ENCODE data around the gene GABPB1. TPM values are rescaled to one million over a fixed set of nuclear protein-coding genes. Genes with fewer than 3 reads are reported as not detected.

The GABPB1 gene
- total RNA-seq, 1 donor from 2014 or later: 77.7 TPM

- Histone ChIP-seq H3K36me3 (peaks cover 3% of the 10 kb centered on the region), H3K4me1 (no peaks in the 10 kb centered on the region), H3K79me2 (ENCODE audit: low read depth) (peaks cover 29% of the 10 kb centered on the region), H3K9ac (no peak overlapping the region), H3K4me3 (no peak overlapping the region), H3K27ac (no peak overlapping the region), H3F3A (ENCODE audit: low read depth) (peaks cover 12% of the 10 kb centered on the region), H4K20me1 (ENCODE audit: low read depth) (peaks cover 3% of the 10 kb centered on the region), H3K9me3 (ENCODE audit: low read depth) (no peaks in the 10 kb centered on the region), H2AFZ (replicated peaks) (no peak overlapping the region), H3K4me2 (no peak overlapping the region), H3K27me3 (no peaks in the 10 kb centered on the region)
- no peak for DNase-seq (ENCODE audit: low spot score)
- no peak overlapping the region for H3K4me3 Mint-ChIP-seq
- TF ChIP-seq EZH2 (IDR thresholded peaks at IDR 0.05) (no peak), CTCF (IDR thresholded peaks at IDR 0.05) (no peak), EZH2phosphoT487 (IDR thresholded peaks at IDR 0.05) (no peak)
- H3K27ac Mint-ChIP-seq: no peak overlapping the region
- H3K4me1 Mint-ChIP-seq: no peaks in the 10 kb centered on the region
- peaks cover 30% of the 10 kb centered on the region for H3K36me3 Mint-ChIP-seq
- no peaks in the 10 kb centered on the region for H3K9me3 Mint-ChIP-seq
- H3K27me3 Mint-ChIP-seq (ENCODE audit: insufficient read depth, low read depth): peaks cover 2% of the 10 kb centered on the region
Measured at GRCh38 chr15:50363612-50364011, 8.6 kb upstream of the GABPB1 start.

GRCh38 chr15:50361756-50362155, 6.8 kb upstream of the GABPB1 start:
- Mint-ChIP-seq H3K27me3 (ENCODE audit: insufficient read depth, low read depth) (peaks cover 2% of the 10 kb centered on the region), H3K36me3 (peaks cover 36% of the 10 kb centered on the region), H3K9me3 (no peaks in the 10 kb centered on the region), H3K4me1 (peaks cover 8% of the 10 kb centered on the region), H3K4me3 (no peak overlapping the region), H3K27ac (no peak overlapping the region)
- Histone ChIP-seq H3K27me3 (no peaks in the 10 kb centered on the region), H3K9me3 (ENCODE audit: low read depth) (no peaks in the 10 kb centered on the region), H2AFZ (replicated peaks) (no peak overlapping the region), H3K4me2 (no peak overlapping the region), H3F3A (ENCODE audit: low read depth) (peaks cover 16% of the 10 kb centered on the region), H3K4me3 (no peak overlapping the region), H3K27ac (no peak overlapping the region), H3K79me2 (ENCODE audit: low read depth) (peaks cover 47% of the 10 kb centered on the region), H3K9ac (no peak overlapping the region), H3K36me3 (peaks cover 3% of the 10 kb centered on the region), H3K4me1 (peaks cover 7% of the 10 kb centered on the region), H4K20me1 (ENCODE audit: low read depth) (peaks cover 3% of the 10 kb centered on the region)
- no peak for DNase-seq (ENCODE audit: low spot score)
- TF ChIP-seq EZH2 (IDR thresholded peaks at IDR 0.05) (no peak), EZH2phosphoT487 (IDR thresholded peaks at IDR 0.05) (no peak), CTCF (IDR thresholded peaks at IDR 0.05) (no peak)

GRCh38 chr15:50358845-50359244, 3.8 kb upstream of the GABPB1 start:
- Mint-ChIP-seq H3K4me3 (no peak overlapping the region), H3K9me3 (no peaks in the 10 kb centered on the region), H3K27me3 (ENCODE audit: insufficient read depth, low read depth) (peaks cover 2% of the 10 kb centered on the region), H3K27ac (no peak overlapping the region), H3K36me3 (peaks cover 39% of the 10 kb centered on the region), H3K4me1 (peaks cover 17% of the 10 kb centered on the region)
- Histone ChIP-seq H4K20me1 (ENCODE audit: low read depth) (peaks cover 3% of the 10 kb centered on the region), H3K27me3 (no peaks in the 10 kb centered on the region), H3K4me2 (no peak overlapping the region), H3K36me3 (peaks cover 3% of the 10 kb centered on the region), H3K4me3 (no peak overlapping the region), H3K4me1 (peaks cover 10% of the 10 kb centered on the region), H3K9me3 (ENCODE audit: low read depth) (no peaks in the 10 kb centered on the region), H3F3A (ENCODE audit: low read depth) (peaks cover 27% of the 10 kb centered on the region), H2AFZ (replicated peaks) (no peak overlapping the region), H3K9ac (no peak overlapping the region), H3K27ac (no peak overlapping the region), H3K79me2 (ENCODE audit: low read depth) (peaks cover 75% of the 10 kb centered on the region)
- DNase-seq (ENCODE audit: low spot score): peak; percentile 43
- TF ChIP-seq CTCF (IDR thresholded peaks at IDR 0.05) (peak; percentile 46), EZH2 (IDR thresholded peaks at IDR 0.05) (no peak), EZH2phosphoT487 (IDR thresholded peaks at IDR 0.05) (no peak)
